SHP77 (cell line): ENCODE data around the gene CIDEB.

Source experiments
- DNase-seq, 2 experiments: peaks; one replicate each; lab custom pipeline; 2025; lab: John Stamatoyannopoulos, UW

CIDEB gene

GRCh38 chr14:24312736-24313507 is 5.1 kb upstream of the CIDEB start:
- no peak for DNase-seq

GRCh38 chr14:24311837-24312615 is 4.2 kb upstream of the CIDEB start:
- no peak for DNase-seq

GRCh38 chr14:24310646-24311604 is 3.1 kb upstream of the CIDEB start, which contains the start of gene LTB4R:
Gene LTB4R, plus strand, starts transcription at chr14:24311502. Its CDS starts 4,150 bp downstream, at chr14:24315652.
- DNase-seq, result peak; percentile 80 to 85

DNA sequence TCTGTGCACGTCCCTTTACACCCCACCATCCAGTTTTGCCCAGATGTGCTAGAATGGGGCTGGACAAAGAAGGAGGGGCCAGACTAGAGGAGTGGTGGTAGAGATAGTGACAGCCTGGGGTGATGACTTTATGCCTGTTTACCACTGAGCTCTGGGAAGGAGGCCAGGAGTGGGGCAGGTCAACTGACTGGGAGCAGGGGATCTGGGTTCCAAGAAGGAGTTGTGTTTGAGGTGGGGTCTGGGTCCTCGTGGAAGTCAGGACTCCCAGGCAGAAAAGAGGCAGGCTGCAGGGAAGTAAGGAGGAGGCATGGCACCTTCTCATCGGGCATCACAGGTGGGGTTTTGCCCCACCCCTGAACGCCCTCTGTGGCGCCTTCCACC is 2.5 kb upstream of the CIDEB start:
- DNase-seq, result no peak

DNA sequence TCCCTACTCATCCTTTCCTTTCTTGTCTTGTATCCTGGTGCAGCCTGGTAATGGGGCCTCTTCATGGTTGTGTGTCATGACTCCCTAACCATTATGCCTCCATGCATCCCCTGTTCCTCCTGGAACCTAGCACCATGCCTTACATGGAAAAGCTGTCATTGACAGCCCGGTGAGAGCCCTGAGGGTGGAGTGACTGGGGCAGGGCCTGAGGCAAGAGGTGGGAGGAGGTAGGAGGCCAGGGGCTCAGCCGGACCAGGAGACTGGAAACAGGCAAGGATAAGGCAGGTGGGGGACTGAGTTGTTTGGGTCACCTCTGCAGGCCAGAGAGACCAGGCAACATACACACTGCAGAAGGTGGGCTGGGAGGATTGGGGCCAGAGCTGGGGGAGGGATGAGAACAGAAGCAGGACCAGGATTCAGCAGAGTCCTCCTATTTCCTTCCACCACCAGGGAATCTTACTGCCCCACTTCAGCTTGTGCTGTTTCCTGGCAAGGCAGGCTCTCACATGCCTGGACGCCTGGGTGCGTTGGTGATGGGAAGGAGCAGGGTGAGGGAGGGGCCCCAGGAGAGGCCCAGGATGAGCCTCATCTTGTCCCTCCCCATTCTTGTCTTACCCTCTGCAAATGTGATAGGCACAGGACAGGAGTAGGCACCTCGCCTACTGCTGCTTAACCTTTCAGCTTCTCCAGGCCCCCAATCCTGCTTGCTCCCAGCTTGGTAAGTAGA is 1.9 kb upstream of the CIDEB start, which contains the start of gene LTB4R2:
TSS of gene LTB4R2 (plus strand) at position 603 of the 727 bp plus-strand sequence. CDS start 525 bp downstream, outside the sequence.
- no peak for DNase-seq

- DNase-seq, result no peak
These were observed 756 bp upstream of the CIDEB start for GRCh38 chr14:24308342-24309124.

GRCh38 chr14:24307156-24307574 is 612 bp downstream of the CIDEB start:
- no peak for DNase-seq

GRCh38 chr14:24304019-24304387 is 3.8 kb downstream of the CIDEB start:
- no peak for DNase-seq

GRCh38 chr14:24300326-24300980 is 7.3 kb downstream of the CIDEB start:
- DNase-seq, result no peak

GRCh38 chr14:24299255-24300191 is 8.3 kb downstream of the CIDEB start, which contains the start of the genes DHRS1 and NOP9:
Gene DHRS1, minus strand, starts transcription at chr14:24299780. Its CDS starts 674 bp downstream, at chr14:24299106.
Gene NOP9, plus strand, starts transcription at chr14:24299850. Its CDS starts 105 bp downstream, at chr14:24299955.
- peak; percentile 77 to 80 for DNase-seq

GRCh38 chr14:24298892-24299254 is 8.9 kb downstream of the CIDEB start:
- DNase-seq, result peak; percentile 9 to 31

DNA sequence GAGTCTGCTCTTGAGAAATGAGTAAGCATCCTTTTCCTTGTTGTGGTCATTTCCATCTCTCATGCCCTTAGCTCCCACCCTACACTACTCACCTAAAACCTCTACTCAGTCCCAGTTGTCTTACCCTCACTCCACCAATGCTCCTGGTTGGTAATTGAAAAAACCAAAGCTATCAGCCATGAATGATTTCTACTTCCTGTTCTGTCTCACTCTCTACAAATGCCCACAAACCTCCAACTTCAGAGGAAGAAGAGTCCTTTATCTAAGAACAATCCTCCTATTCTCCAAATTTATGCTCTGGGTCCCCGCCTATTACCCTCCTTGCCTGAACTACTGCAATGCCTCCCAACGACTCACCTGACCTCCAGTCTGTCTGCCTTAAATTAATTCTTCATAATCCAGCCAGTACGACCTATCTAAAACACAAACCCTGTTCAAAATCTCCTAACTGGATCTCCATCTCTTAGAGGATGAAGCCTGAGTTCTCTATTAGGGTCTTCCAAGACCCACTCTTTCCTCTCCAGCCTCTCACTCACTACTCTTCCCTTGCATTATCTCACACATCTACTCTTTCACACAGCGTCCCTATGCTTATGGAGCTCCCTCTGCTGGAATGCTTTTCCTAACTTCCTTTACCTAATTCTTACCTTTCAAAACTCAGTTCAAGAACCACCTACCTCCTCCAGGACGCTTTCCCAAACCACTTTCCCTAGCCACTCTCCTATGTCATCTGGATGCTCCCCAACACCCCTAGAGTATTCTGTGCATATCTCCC is 10.4 kb downstream of the CIDEB start:
- DNase-seq, result peak; percentile 43 to 47

DNA sequence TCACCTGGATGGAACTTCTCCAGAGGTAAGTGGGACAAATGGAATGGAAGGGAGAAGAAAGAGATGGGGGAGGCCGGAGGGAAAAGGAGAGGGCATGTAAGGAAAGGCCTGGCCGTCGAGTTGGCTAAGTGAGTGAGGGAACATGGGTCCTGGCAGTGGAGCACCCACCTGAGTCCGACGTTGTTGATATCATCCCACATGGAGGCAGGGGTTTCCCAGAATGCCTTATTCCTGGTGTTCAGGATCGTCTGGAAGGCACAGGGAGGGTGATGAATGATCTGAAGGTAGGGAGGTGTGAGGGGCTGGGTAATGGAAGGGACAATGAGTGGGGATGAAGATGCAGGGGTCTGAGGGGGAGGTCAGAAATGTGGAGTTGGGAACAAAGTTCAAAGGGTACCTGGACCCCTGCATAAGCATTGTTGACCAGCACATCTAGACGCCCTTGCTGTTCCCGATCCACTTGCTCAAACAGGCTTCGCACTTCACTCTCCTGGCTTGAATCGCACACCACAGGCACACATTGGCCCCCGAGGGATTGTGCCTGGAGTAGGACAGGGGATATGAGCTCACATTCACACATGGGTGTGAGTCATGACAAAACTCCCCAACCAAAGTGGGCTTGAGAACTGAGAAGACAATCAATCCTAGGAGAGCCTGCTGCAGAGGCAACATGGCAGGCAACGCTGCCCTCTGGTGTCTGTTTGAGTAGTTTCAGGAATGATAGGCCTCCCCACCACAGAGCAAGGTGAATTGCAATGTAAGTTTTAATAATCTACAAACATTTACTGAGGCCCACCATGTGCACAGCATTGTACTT is 11.2 kb downstream of the CIDEB start:
- DNase-seq, result peak; percentile 71 to 75

GRCh38 chr14:24293525-24293924 is 14.3 kb downstream of the CIDEB start:
- DNase-seq, result no peak

GRCh38 chr14:24292118-24292807 is 15.5 kb downstream of the CIDEB start:
- DNase-seq, result no peak

DNA sequence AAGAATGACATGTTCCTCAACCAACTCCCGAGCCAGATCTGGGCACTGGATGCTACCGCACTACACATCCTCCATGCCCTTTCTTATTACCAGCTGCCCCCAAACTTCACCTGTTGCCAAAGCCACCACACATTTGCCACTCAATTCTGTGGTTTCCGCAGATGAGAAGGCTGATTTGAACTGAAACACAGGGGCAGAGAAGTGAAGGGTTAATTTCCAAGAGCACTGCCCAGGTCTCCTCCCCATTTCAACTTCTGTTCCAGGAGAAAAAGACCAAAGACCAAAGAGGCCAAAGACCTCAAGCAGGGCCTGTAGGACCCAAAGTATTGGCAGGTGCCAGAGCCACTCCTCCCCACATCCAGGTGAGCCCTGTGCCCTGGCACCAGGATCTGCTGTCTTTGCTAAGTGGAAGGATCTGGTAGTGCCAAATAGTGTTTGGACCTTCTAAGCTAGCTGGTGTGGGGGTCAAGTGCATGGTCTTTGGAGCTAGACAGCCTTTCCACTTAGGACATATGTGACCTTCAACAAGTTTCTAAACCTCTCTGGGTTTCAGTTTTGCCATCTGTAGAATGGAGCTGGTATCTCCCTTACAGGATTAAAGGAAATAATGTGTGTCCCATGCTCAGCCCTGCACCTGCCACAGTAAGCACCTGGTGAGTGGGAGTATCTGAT is 16.2 kb downstream of the CIDEB start:
- no peak for DNase-seq
